ENCODE data around the gene TUBB1.

DNA sequence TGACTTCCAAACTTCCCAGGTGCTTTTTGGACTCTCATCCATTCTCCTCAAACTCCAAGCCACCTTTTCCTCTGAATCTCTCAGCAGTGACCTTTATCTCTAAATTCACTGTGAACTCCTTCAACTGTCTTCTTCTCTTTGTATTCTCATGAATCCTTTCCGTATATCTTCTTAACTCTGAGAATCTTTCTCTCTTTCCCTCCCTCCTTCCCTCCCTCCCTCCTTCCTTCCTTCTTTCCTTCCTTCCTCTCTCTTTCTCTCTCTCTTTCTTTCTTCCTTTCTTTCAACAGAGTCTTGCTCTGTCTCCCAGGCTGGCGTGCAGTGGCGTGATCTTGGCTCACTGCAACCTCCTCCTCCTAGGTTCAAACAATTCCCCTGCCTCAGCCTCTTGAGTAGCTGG is 27.6 kb downstream of the TUBB1 start:
- TF ChIP-seq, protein P1, sequence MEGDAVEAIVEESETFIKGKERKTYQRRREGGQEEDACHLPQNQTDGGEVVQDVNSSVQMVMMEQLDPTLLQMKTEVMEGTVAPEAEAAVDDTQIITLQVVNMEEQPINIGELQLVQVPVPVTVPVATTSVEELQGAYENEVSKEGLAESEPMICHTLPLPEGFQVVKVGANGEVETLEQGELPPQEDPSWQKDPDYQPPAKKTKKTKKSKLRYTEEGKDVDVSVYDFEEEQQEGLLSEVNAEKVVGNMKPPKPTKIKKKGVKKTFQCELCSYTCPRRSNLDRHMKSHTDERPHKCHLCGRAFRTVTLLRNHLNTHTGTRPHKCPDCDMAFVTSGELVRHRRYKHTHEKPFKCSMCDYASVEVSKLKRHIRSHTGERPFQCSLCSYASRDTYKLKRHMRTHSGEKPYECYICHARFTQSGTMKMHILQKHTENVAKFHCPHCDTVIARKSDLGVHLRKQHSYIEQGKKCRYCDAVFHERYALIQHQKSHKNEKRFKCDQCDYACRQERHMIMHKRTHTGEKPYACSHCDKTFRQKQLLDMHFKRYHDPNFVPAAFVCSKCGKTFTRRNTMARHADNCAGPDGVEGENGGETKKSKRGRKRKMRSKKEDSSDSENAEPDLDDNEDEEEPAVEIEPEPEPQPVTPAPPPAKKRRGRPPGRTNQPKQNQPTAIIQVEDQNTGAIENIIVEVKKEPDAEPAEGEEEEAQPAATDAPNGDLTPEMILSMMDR (IDR thresholded peaks at IDR 0.05), result no peak
- TF ChIP-seq POLR2A (IDR thresholded peaks at IDR 0.05), result no peak

Measured in testis (tissue), 2 donors.